ENCODE results near the gene HSF2.
A peak's percentile ranks its signal among the peaks of the same experiment; 100 is the strongest.
"Not testable (repeated sequence)": the region's sequence is repeated elsewhere in the genome, so short reads cannot be mapped to it uniquely, and the experiment has no call there.

The HSF2 gene

DNA sequence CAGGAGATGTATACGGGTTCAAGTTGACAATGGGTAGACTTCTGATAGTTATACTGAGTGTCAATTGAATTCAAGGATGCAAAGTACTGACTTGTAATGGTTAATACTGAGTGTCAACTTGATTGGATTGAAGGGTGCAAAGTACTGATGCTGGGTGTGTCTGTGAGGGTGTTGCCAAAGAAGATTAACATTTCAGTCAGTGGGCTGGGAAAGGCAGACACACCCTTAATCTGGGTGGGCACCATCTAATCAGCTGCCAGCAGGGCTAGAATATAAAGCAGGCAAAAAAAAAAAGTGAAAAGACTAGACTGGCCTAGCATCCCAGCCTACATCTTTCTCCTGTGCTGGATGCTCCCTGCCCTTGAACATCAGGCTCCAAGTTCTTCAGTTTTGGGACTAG is 55.7 kb downstream of the HSF2 start:
- DNase-seq = not testable (repeated sequence)

DNA sequence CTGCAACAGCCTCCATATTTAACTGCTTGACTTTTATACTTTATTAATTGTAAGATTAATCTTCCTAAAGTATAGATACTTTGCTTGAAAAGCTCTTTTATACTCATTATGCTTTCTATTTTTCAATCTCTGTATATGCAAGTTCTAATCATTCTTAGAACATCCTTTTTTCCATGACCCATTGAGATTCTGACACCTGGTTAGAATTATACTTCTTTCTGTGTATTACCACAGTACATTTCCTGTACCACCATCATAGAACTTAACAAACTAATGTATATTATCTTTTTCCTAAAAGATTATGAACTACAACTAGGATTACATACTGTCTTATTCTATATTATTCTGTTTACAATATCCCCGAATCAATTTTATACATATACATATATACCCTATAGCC is 58.6 kb downstream of the HSF2 start:
- DNase-seq = no peak

DNA sequence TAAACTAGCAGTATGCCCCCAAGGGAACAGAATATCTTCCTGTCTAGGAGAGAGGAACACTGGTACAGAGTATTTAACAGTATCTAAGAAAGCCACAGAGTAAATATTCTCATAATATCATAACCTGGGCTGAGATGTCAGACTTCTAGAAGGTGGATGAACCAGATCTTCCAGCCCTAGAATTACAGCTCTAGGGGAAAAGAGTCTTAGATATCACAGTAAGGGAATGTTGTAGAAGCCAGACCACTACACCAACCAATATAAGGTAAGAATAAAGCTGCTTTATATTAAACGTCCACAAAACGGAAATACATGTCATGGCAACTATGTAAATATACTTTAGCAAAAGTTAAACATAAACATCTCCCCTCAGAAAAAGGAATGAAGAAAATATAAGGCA is 59.8 kb downstream of the HSF2 start:
- no peak for DNase-seq

DNA sequence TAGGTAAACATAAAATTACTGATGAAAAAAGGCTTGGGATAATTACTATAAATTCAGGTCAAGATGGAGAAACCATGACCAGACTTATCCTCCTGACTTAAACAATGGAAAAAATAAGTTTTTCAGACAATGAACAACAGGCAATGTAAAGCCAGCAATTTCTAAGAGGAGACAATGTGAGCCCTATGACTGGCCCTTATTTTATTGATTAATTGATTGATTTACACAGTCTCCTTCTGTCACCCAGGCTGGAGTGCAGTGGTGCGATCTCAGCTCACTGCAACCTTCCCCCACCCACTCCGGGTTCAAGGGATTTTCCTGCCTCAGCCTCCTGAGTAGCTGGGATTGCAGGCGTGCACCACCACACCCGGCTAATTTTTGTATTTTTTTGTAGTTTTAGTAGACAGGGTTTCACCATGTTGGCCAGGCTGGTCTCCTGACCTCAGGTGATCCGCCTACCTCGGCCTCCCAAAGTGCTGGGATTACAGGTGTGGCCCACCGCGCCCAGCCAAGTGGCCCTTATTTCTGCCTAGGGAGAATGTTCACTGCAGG is 60.5 kb downstream of the HSF2 start:
- DNase-seq = not testable (repeated sequence)

DNA sequence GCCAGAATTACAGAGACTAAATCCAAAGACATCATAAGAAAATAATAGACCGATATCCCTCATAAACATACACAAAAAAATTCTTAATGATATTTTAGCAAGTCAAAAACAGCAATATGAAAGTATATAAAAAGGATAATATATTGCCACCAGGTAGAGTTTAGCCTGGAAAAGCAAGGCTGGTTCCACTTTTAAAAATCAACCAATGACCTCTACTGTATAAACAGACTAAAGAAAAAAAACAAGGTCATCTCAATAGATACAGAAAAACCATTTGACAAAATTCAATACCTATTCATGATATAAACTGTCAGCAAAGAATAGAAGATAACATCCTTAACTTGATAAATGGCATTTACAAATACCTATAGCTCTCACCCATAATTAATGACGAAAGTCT is 62.4 kb downstream of the HSF2 start:
- no peak for DNase-seq

DNA sequence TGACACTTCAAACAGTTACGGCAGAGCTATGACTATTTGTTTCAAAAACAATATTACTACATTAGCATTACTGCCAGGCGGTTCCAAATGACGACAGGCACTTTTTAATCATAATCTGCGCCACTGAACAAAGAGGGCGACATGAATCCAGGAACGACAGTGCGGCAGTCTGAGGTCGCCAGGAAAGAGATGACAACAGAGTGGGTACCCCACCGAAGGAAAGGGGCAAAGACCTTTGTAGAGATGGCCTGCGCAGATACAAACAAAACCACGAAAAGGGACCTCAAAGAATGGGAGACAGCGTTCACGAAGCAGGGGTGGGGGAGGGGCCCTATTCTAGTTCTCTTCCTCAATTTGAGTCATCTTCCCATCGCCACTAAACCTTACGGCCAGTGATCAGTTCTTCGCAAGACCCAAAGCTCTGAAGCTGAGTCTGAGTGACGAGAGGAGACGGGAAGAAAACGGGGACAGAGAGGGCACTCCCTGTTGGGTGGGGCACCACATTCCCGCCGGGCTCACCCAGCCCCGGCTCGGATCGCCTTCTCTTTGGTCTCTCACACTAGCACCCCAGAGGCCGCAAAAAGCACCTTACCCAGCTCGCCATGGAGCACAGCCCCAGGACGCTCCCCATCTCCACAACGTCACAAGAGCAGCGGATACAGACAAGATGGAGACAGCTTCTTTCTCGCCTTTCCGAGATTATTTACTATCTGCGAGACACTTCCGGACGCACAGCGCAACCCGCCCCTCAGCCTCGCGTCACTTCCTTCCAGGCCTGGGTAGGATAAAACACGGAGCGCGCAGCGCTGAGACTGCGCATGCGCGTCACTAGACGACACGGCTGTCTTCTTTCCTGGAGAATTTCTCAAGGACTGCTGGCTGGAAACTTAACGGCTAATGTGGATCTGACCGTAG is 71.9 kb downstream of the HSF2 start, which contains the start of gene SERINC1:
Gene SERINC1, minus strand, starts transcription at position 701 of the 915 bp plus-strand sequence. Its CDS starts 70 bp downstream, at position 631.
- DNase-seq = peak; percentile 86 to 92

DNA sequence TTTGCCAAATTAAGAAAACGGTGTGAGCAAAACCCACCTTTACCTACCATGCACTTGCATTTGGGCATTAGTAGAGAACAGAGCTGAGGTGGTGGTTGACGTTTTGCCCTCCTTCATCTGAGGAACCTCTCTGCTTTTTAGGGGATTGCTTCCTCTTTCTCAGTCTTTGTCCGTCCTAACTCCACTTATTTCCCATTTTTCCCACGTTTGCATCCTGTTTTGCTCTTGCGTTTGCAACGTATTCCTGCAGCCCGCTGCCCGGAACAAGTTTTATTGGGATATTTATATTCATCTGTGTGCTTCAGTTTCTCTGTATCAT is 72.5 kb downstream of the HSF2 start:
- DNase-seq = no peak

DNA sequence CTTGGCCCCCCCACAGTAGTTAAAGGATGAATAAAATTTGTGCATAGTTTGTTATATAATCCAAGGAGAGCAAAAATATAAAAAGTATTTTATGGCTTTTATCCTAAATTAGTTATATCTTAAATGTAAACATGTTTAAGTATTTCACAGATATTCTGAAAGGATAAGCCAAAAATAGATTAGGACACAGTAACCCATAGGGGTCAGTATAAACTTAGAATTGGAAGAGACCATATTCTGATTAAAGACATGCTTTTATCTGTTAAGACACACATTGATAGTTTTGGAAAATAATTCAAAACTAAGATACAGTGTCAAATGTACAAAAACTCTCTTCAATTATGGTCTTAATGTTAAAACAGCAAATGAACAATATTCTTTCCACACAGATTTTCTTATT is 76.7 kb downstream of the HSF2 start:
- DNase-seq = no peak

DNA sequence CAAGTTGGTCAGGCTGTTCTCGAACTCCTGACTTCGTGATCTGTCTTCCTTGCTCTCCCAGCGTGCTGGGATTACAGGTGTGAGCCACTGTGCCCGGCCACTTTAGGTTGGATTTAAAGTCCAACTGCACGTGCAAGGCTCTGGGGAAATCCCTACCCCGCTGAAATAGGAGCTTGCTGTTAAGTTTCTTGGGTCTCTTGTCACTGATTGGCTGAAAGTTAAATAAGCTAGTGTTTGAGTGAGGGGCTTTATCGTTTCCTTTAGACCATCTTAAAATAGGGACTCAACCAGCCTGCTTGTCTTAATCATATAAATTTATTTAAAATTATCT is 83.3 kb downstream of the HSF2 start:
- no peak for DNase-seq
